Uterus (tissue), 2 donors: Measurements from ENCODE around the gene SLAMF6.
"Not testable (repeated sequence)": the region's sequence is repeated elsewhere in the genome, so short reads cannot be mapped to it uniquely, and the experiment has no call there.

Experiments used
- POLR2A ChIP-seq, 2 donors: fragments of 450-650 bp; IDR thresholded peaks; one replicate each; pipeline ENCODE4 v1.6.1; 2016; ENCODE audit warnings: antibody characterized with exemption in 2 of 2, mild to moderate bottlenecking in 1 of 2, moderate library complexity in 1 of 2
- TF ChIP-seq, protein P1 (sequence below), 4 experiments: fragments of 200-600 bp in 2 of 4; fragments of 450-650 bp in 2 of 4; sonication (generic) in 2 of 4; IDR thresholded peaks; one replicate each; pipeline ENCODE4 v1.5.1; 2016 to 2019; ENCODE audit warnings: antibody characterized with exemption in 4 of 4, mild to moderate bottlenecking in 2 of 4, moderate library complexity in 1 of 4

DNA sequence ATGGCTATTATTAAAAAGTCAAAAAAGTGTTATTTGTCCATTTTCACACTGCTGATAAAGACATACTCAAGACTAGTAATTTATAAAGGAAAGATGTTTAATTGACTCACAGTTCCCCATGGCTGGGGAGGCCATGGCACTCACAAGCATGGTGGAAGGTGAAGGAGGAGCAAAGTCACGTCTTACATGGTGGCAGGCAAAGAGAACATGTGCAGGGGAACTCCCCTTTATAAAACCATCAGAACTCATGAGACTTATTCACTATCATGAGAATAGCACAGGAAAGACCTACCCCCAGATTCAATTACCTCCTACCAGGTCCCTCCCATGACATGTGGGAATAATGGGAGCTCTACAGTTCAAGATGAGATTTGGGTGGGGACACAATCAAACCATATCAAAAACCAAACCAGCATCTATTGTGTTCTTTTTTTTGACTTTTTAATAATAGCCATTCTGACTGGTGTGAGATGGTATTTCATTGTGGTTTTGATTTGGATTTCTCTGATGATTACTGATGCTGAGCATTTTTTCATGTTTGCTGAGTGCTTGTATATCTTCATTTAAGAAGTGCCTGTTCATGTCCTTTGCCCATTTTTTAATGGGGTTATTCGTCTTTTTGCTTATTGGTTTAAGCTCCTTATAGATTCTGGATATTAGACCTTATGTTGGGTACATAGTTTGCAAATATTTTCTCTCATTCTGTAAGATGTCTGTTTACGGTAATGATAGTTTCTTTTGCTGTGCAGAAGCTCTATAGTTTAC is 24.6 kb downstream of the SLAMF6 start:
- TF ChIP-seq, protein P1, sequence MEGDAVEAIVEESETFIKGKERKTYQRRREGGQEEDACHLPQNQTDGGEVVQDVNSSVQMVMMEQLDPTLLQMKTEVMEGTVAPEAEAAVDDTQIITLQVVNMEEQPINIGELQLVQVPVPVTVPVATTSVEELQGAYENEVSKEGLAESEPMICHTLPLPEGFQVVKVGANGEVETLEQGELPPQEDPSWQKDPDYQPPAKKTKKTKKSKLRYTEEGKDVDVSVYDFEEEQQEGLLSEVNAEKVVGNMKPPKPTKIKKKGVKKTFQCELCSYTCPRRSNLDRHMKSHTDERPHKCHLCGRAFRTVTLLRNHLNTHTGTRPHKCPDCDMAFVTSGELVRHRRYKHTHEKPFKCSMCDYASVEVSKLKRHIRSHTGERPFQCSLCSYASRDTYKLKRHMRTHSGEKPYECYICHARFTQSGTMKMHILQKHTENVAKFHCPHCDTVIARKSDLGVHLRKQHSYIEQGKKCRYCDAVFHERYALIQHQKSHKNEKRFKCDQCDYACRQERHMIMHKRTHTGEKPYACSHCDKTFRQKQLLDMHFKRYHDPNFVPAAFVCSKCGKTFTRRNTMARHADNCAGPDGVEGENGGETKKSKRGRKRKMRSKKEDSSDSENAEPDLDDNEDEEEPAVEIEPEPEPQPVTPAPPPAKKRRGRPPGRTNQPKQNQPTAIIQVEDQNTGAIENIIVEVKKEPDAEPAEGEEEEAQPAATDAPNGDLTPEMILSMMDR (IDR thresholded peaks at IDR 0.05), result not testable (repeated sequence)
- not testable (repeated sequence) for TF ChIP-seq POLR2A (IDR thresholded peaks at IDR 0.05)
